SU-DHL-6 (cell line): ENCODE results near the gene HABP4.

Experiments
- CTCF ChIP-seq: fragments of 200-600 bp; sonication (generic); IDR thresholded peaks from one replicate; pipeline ENCODE4 v1.5.1; 2017; ENCODE audit warnings: antibody characterized with exemption, mild to moderate bottlenecking, low read length, moderate library complexity; ENCODE audit not compliant: insufficient read depth, poor library complexity, severe bottlenecking
- EZH2phosphoT487 ChIP-seq: fragments of 200-600 bp; sonication (generic), shearing (Covaris generic); conservative IDR thresholded peaks from 2 replicates; pipeline ENCODE4 v1.6.1; 2018; ENCODE audit warnings: mild to moderate bottlenecking, antibody characterized with exemption, low read length, moderate library complexity, mixed read lengths

- TF ChIP-seq CTCF, result no peak
- no peak for TF ChIP-seq EZH2phosphoT487
These were observed 73.4 kb downstream of the HABP4 start for GRCh38 chr9:96523374-96523773.
